ENCODE data around the gene TNFAIP8. TPM values are rescaled to one million over a fixed set of nuclear protein-coding genes. Genes with fewer than 3 reads are reported as not detected.

The TNFAIP8 gene
- total RNA-seq, 1 experiment from 2014 or later: 16.5 TPM

- DNase-seq (ENCODE audit: low spot score): peak; percentile 89
Measured at GRCh38 chr5:119328753-119329602, 26.8 kb upstream of the TNFAIP8 start.

GRCh38 chr5:119329666-119330065 is 26.2 kb upstream of the TNFAIP8 start:
- no peak for DNase-seq (ENCODE audit: low spot score)

GRCh38 chr5:119330367-119331183 is 25.2 kb upstream of the TNFAIP8 start:
- no peak for DNase-seq (ENCODE audit: low spot score)

- DNase-seq (ENCODE audit: low spot score): no peak
Measured at GRCh38 chr5:119331566-119332095, 24.2 kb upstream of the TNFAIP8 start.

GRCh38 chr5:119332208-119332607 is 23.6 kb upstream of the TNFAIP8 start:
- DNase-seq (ENCODE audit: low spot score): no peak

GRCh38 chr5:119332978-119333401 is 22.8 kb upstream of the TNFAIP8 start:
- no peak for DNase-seq (ENCODE audit: low spot score)

GRCh38 chr5:119333421-119333851 is 22.4 kb upstream of the TNFAIP8 start:
- no peak for DNase-seq (ENCODE audit: low spot score)

- DNase-seq (ENCODE audit: low spot score): no peak
Measured at GRCh38 chr5:119335261-119335677, 20.6 kb upstream of the TNFAIP8 start.

- DNase-seq (ENCODE audit: low spot score): no peak
Measured at GRCh38 chr5:119336262-119336661, 19.6 kb upstream of the TNFAIP8 start.

- no peak for DNase-seq (ENCODE audit: low spot score)
Measured at GRCh38 chr5:119336845-119337580, 18.8 kb upstream of the TNFAIP8 start.

- no peak for DNase-seq (ENCODE audit: low spot score)
Measured at GRCh38 chr5:119338326-119338946, 17.4 kb upstream of the TNFAIP8 start.

DNA sequence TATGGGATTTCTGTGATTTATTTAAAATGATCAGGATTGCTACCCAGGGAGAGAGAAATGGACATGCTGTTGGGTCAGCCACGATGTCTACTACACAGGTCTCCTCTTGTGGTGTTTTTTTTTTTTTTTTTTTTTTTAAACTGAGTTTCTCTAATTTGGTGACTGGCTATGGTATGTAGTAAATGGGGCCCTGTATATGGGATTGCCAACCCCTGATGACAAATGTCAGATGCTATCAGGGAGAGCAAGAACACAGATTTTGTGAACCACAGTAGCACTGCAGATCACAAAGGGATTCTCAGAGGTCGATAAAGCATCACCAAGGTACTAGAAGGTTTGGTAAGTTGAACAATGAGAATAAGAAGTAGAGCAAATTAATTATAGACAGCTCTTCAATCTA is 16.5 kb upstream of the TNFAIP8 start:
- DNase-seq (ENCODE audit: low spot score): no peak

DNA sequence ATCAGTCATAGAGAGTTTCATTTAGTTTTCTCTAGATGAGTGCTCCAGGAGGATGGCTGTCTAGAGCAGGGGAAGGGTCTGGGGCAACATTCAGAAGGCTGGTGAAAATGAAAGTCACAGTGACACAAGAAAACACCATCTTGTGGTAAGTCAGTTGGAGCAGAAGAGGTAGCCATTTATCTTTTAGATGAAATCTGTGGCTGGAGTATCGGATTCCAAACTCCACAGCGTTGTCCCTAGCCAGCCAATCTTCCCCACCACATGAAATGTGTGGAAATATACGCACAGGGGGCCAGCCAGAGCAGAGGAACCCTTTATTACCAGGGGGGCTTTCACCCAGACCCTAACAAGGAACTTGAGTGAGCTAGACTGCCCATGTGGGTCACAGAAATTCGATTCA is 15.9 kb upstream of the TNFAIP8 start:
- no peak for DNase-seq (ENCODE audit: low spot score)

DNA sequence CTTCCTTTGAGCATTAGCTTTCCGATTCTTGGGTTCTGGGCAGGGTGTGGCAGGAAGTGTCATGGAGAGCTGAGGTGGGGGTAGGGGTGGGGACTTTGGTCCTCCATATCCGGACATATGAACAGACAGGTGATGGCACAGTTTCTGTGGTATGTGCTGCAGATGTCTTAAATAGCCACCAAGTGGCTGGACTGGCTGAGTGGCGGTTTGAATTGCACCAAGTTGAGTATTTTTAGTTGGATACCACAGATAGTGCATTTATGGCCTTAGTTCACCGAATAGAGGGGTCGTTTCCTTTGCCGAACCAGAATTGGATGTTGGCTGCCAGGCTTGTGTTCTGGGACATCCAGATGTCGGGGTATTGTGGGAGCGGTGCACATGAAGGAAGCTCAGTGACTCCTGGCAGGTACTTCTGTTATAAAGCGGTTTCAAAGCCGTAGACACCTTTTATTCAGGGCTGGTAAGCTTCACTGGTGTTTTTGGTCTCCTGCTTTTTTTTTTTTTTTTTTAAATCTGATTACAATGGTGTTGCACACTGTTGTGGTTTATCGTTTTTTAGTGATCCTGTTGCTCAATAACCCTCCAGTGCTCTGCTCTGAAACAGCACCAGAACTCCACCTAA is 15.1 kb upstream of the TNFAIP8 start:
- no peak for DNase-seq (ENCODE audit: low spot score)

DNA sequence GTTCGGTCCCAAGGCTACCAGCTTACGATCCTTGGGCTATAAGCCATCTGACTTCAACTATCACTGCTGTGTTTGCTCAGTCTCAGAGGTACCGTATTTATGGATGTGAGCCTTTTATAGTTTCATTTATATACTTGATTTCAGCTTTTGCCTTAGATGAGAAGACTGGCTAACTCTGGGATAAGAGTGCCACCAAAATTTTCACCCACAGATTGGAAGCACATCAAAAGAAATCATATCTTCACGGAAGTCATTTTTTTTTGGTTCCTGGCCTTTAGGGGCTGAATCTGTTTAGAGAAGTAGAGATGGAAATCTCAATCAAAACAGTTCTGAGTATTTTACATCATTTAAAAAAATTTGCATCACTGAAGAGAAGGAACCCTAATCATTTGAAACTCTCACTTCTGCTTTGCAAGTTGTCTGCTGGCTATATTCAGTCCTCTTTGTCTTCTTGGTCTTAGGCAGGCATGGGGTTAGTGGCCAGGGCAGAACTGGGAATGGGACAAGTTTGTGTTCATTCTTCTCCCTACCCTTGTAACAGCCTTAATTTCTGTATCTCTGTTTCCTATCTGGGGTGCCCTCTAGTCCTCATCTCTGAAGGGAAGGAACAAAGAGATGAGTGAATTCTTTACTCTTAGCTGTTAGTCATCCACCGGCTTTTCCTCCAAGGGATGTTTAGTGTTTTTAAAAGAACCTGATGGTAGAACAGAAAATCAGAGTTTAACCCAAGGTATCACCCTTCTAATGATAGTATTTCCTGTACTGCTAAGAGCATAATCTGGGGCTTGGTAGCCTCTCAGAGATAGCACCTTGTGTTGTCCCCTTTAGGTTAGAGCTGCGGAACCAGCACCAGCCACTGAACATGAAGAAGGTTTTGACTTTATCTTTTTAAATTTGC is 14.1 kb upstream of the TNFAIP8 start:
- no peak for DNase-seq (ENCODE audit: low spot score)

- DNase-seq (ENCODE audit: low spot score): no peak
Measured at GRCh38 chr5:119342406-119342805, 13.4 kb upstream of the TNFAIP8 start.

- no peak for DNase-seq (ENCODE audit: low spot score)
Measured at GRCh38 chr5:119343052-119343451, 12.8 kb upstream of the TNFAIP8 start.

DNA sequence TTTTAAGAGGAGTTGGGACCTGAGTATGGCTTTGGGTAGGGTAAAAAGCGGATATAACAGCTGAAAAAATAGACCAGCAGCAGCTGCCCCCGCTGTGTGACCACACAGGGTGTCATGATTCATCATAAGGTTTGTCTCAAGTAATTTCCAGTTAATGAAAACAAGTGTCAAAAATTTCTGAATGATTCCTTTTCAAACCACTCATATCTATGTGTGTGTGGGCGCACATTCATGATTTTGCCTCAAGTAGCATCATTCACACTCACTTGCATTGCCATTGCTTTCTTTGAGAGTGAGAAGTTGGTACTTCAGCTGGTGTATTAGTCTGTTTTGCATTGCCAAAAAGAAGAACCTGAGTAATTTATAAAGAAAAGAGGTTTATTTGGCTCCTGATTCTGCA is 12.1 kb upstream of the TNFAIP8 start:
- no peak for DNase-seq (ENCODE audit: low spot score)

DNA sequence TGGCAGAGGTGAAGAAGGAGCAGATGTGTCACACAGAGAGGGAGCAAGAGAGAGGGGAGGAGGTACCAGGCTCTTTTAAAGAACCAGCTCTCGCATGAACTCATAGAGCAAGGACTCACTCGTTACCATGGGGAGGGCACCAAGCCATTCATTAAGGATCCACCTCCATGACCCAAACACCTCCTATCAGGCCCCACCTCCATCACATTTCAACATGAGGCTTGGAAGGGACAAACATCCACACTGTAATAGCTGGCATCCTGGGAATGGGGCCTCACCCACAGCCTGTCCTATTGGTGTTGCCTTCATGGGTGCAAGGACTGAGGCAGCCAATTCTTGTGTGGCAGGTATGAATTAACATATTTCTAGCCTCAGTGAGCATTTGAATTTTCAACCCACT is 11.6 kb upstream of the TNFAIP8 start:
- DNase-seq (ENCODE audit: low spot score): no peak

DNA sequence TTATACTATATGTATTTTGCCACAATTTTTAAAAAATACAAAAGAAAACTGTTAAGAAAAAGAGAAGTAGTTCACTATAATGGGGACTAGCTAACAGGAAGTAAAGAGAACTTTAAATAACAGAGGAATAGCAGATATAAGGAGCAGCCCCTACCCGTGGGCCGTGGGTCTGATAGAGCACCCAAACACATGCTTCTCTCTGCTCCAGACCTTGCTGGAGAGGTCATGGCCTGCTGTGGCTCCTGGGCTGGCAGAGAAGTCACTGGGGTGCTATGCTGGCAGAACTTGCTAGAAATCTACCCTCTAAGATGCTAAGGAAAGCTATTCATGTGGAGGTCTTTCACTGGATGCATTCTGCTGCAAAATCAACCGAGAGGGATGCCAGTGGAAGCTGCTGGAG is 10.0 kb upstream of the TNFAIP8 start:
- no peak for DNase-seq (ENCODE audit: low spot score)
